ENCODE data around the gene ANXA3.
A peak's percentile ranks its signal among the peaks of the same experiment; 100 is the strongest.

The ANXA3 gene

GRCh38 chr4:78625073-78625472 is 73.5 kb downstream of the ANXA3 start:
- Histone ChIP-seq H3K79me2 (ENCODE audit: low read length) (no peaks in the 10 kb centered on the region), H3K4me3 (ENCODE audit: low read length) (no peak overlapping the region), H3K9me3 (replicated peaks; ENCODE audit: insufficient read depth, low read length) (no peaks in the 10 kb centered on the region), H4K20me1 (ENCODE audit: insufficient read depth, low read length) (no peaks in the 10 kb centered on the region), H3K27me3 (replicated peaks; ENCODE audit: insufficient read depth, low read length) (no peaks in the 10 kb centered on the region), H3K9ac (ENCODE audit: low read length) (no peak overlapping the region), H3F3A (ENCODE audit: insufficient read depth, low read length) (no peaks in the 10 kb centered on the region; the same call in 1 of the 2 replicates), H3K36me3 (replicated peaks; ENCODE audit: insufficient read depth, low read length) (no peaks in the 10 kb centered on the region), H3K27ac (ENCODE audit: low read length) (no peak overlapping the region), H3K4me1 (ENCODE audit: low read length) (peaks cover 38% of the 10 kb centered on the region), H3K4me2 (ENCODE audit: low read depth, low read length) (no peak overlapping the region), H2AFZ (ENCODE audit: low read length) (no peak overlapping the region), H3K9me2 (replicated peaks; ENCODE audit: insufficient read depth, low read length) (no peaks in the 10 kb centered on the region)
- no peak for TF ChIP-seq EZH2phosphoT487 (IDR thresholded peaks at IDR 0.05; ENCODE audit: low read length)
- DNase-seq = no peak

- Histone ChIP-seq H4K20me1 (ENCODE audit: insufficient read depth, low read length) (no peaks in the 10 kb centered on the region), H3K27me3 (replicated peaks; ENCODE audit: insufficient read depth, low read length) (no peaks in the 10 kb centered on the region), H3K27ac (ENCODE audit: low read length) (no peak overlapping the region), H3K79me2 (ENCODE audit: low read length) (no peaks in the 10 kb centered on the region), H3K36me3 (replicated peaks; ENCODE audit: insufficient read depth, low read length) (no peaks in the 10 kb centered on the region), H3K4me2 (ENCODE audit: low read depth, low read length) (peak overlapping the region; percentile 35), H3K9me3 (replicated peaks; ENCODE audit: insufficient read depth, low read length) (no peaks in the 10 kb centered on the region), H3K9ac (ENCODE audit: low read length) (no peak overlapping the region), H3K9me2 (replicated peaks; ENCODE audit: insufficient read depth, low read length) (no peaks in the 10 kb centered on the region), H2AFZ (ENCODE audit: low read length) (no peak overlapping the region), H3K4me3 (ENCODE audit: low read length) (peak overlapping the region; percentile 25), H3K4me1 (ENCODE audit: low read length) (peaks cover 38% of the 10 kb centered on the region), H3F3A (ENCODE audit: insufficient read depth, low read length) (no peaks in the 10 kb centered on the region; the same call in 1 of the 2 replicates)
- TF ChIP-seq EZH2phosphoT487 (IDR thresholded peaks at IDR 0.05; ENCODE audit: low read length) (no peak), CTCF (IDR thresholded peaks at IDR 0.05; ENCODE audit: low read length) (no peak), EZH2 (optimal IDR thresholded peaks at IDR 0.05; ENCODE audit: low read depth, low read length) (no peak)
- peak; percentile 79 for DNase-seq
Observed at GRCh38 chr4:78627046-78627965, 75.7 kb downstream of the ANXA3 start.

- Histone ChIP-seq H3K36me3 (replicated peaks; ENCODE audit: insufficient read depth, low read length) (no peaks in the 10 kb centered on the region), H3K4me3 (ENCODE audit: low read length) (no peak overlapping the region), H2AFZ (ENCODE audit: low read length) (no peak overlapping the region), H3K9me3 (replicated peaks; ENCODE audit: insufficient read depth, low read length) (no peaks in the 10 kb centered on the region), H3K79me2 (ENCODE audit: low read length) (no peaks in the 10 kb centered on the region), H3K9ac (ENCODE audit: low read length) (no peak overlapping the region), H3K4me2 (ENCODE audit: low read depth, low read length) (peak overlapping the region; percentile 35; the same call in 1 of the 2 replicates), H3F3A (ENCODE audit: insufficient read depth, low read length) (no peaks in the 10 kb centered on the region; the same call in 1 of the 2 replicates), H3K9me2 (replicated peaks; ENCODE audit: insufficient read depth, low read length) (no peaks in the 10 kb centered on the region), H3K27me3 (replicated peaks; ENCODE audit: insufficient read depth, low read length) (no peaks in the 10 kb centered on the region), H3K4me1 (ENCODE audit: low read length) (peaks cover 38% of the 10 kb centered on the region), H4K20me1 (ENCODE audit: insufficient read depth, low read length) (no peaks in the 10 kb centered on the region), H3K27ac (ENCODE audit: low read length) (no peak overlapping the region)
- DNase-seq = no peak
- TF ChIP-seq EZH2phosphoT487 (IDR thresholded peaks at IDR 0.05; ENCODE audit: low read length) (no peak), EZH2 (optimal IDR thresholded peaks at IDR 0.05; ENCODE audit: low read depth, low read length) (no peak)
Observed at GRCh38 chr4:78627966-78628678, 76.6 kb downstream of the ANXA3 start.

- no peak overlapping the region for H2AFZ ChIP-seq (ENCODE audit: low read length)
- no peaks in the 10 kb centered on the region for H4K20me1 ChIP-seq (ENCODE audit: insufficient read depth, low read length)
- no peak overlapping the region for H3K4me2 ChIP-seq (ENCODE audit: low read depth, low read length)
- H3K79me2 ChIP-seq (ENCODE audit: low read length) = no peaks in the 10 kb centered on the region
- H3K9me2 ChIP-seq (replicated peaks; ENCODE audit: insufficient read depth, low read length) = no peaks in the 10 kb centered on the region
- no peak overlapping the region for H3K9ac ChIP-seq (ENCODE audit: low read length)
- DNase-seq = no peak
- H3K27me3 ChIP-seq (replicated peaks; ENCODE audit: insufficient read depth, low read length) = no peaks in the 10 kb centered on the region
- no peak overlapping the region for H3K27ac ChIP-seq (ENCODE audit: low read length)
- no peaks in the 10 kb centered on the region for H3K36me3 ChIP-seq (replicated peaks; ENCODE audit: insufficient read depth, low read length)
- peaks cover 42% of the 10 kb centered on the region for H3K4me1 ChIP-seq (ENCODE audit: low read length)
- TF ChIP-seq EZH2phosphoT487 (IDR thresholded peaks at IDR 0.05; ENCODE audit: low read length) (no peak), CTCF (IDR thresholded peaks at IDR 0.05; ENCODE audit: low read length) (no peak), EZH2 (optimal IDR thresholded peaks at IDR 0.05; ENCODE audit: low read depth, low read length) (no peak)
- no peak overlapping the region for H3K4me3 ChIP-seq (ENCODE audit: low read length)
- H3K9me3 ChIP-seq (replicated peaks; ENCODE audit: insufficient read depth, low read length) = no peaks in the 10 kb centered on the region
- peaks cover 3% of the 10 kb centered on the region; the same call in 1 of the 2 replicates for H3F3A ChIP-seq (ENCODE audit: insufficient read depth, low read length)
Observed at GRCh38 chr4:78629991-78630541, 78.5 kb downstream of the ANXA3 start.
